ENCODE measurements around the gene PHF12.

PHF12 gene

GRCh38 chr17:28901866-28902818 lies 49.2 kb downstream of the PHF12 start:
- peak; percentile 17 for DNase-seq (ENCODE audit: low read depth)

- no peak for DNase-seq (ENCODE audit: low read depth)
Observed at GRCh38 chr17:28900986-28901726, 50.2 kb downstream of the PHF12 start.

GRCh38 chr17:28899212-28899815 lies 52.0 kb downstream of the PHF12 start:
- DNase-seq (ENCODE audit: low read depth) = no peak

GRCh38 chr17:28898527-28898955 lies 52.8 kb downstream of the PHF12 start:
- DNase-seq (ENCODE audit: low read depth) = no peak

GRCh38 chr17:28897769-28898526 lies 53.4 kb downstream of the PHF12 start:
- no peak for DNase-seq (ENCODE audit: low read depth)

- DNase-seq (ENCODE audit: low read depth) = peak; percentile 59
Observed at GRCh38 chr17:28896884-28897768, 54.2 kb downstream of the PHF12 start, which contains the start of gene FLOT2. Gene FLOT2 (minus strand): TSS chr17:28897733. CDS start chr17:28897574, 159 bp downstream.

- no peak for DNase-seq (ENCODE audit: low read depth)
Observed at GRCh38 chr17:28896491-28896883, 54.8 kb downstream of the PHF12 start.

- no peak for DNase-seq (ENCODE audit: low read depth)
Observed at GRCh38 chr17:28895794-28896447, 55.4 kb downstream of the PHF12 start.

GRCh38 chr17:28893248-28894183 lies 57.8 kb downstream of the PHF12 start:
- DNase-seq (ENCODE audit: low read depth) = peak; percentile 70

GRCh38 chr17:28892024-28892423 lies 59.3 kb downstream of the PHF12 start:
- DNase-seq (ENCODE audit: low read depth) = no peak

GRCh38 chr17:28891201-28891600 lies 60.1 kb downstream of the PHF12 start:
- DNase-seq (ENCODE audit: low read depth) = no peak

- DNase-seq (ENCODE audit: low read depth) = no peak
Observed at GRCh38 chr17:28889996-28890395, 61.3 kb downstream of the PHF12 start.

GRCh38 chr17:28888832-28889231 lies 62.5 kb downstream of the PHF12 start:
- no peak for DNase-seq (ENCODE audit: low read depth)

- DNase-seq (ENCODE audit: low read depth) = no peak
Observed at GRCh38 chr17:28887871-28888471, 63.3 kb downstream of the PHF12 start.

- no peak for DNase-seq (ENCODE audit: low read depth)
Observed at GRCh38 chr17:28885951-28886350, 65.4 kb downstream of the PHF12 start.

GRCh38 chr17:28885363-28885762 lies 66.0 kb downstream of the PHF12 start:
- no peak for DNase-seq (ENCODE audit: low read depth)

- no peak for DNase-seq (ENCODE audit: low read depth)
Observed at GRCh38 chr17:28883967-28884702, 67.2 kb downstream of the PHF12 start.

Data from amniotic epithelial cell (primary cell).